Stimulated activated CD4-positive, alpha-beta T cell treated with anti-CD3 and anti-CD28 coated beads, Interleukin-15, amount 100 ng/mL, for 24 hours (primary cell): ENCODE data around the gene RNF183.
A peak's percentile ranks its signal among the peaks of the same experiment; 100 is the strongest.
"Not testable (repeated sequence)": the region's sequence is repeated elsewhere in the genome, so short reads cannot be mapped to it uniquely, and the experiment has no call there.

Experiments
- DNase-seq: peaks from one replicate; pipeline ENCODE4 v3.0.0-alpha.2; 2020

Gene RNF183

GRCh38 chr9:113315231-113315630, 12.1 kb upstream of the RNF183 start:
- DNase-seq = no peak

GRCh38 chr9:113313261-113313660, 10.1 kb upstream of the RNF183 start:
- DNase-seq = no peak

- no peak for DNase-seq
These were observed 8.8 kb upstream of the RNF183 start for GRCh38 chr9:113311961-113312360.

- DNase-seq = no peak
These were observed 7.4 kb upstream of the RNF183 start for GRCh38 chr9:113310538-113310937.

- DNase-seq = peak; percentile 31
These were observed 6.1 kb upstream of the RNF183 start for GRCh38 chr9:113309204-113309813.

GRCh38 chr9:113307396-113307975, 4.3 kb upstream of the RNF183 start:
- no peak for DNase-seq

- DNase-seq = no peak
These were observed 3.4 kb upstream of the RNF183 start for GRCh38 chr9:113306566-113306965.

GRCh38 chr9:113301548-113301947, 1.6 kb downstream of the RNF183 start:
- DNase-seq = no peak

- DNase-seq = no peak
These were observed 3.3 kb downstream of the RNF183 start for GRCh38 chr9:113299800-113300292.

GRCh38 chr9:113298924-113299770, 4.0 kb downstream of the RNF183 start:
- DNase-seq = no peak

GRCh38 chr9:113298311-113298710, 4.9 kb downstream of the RNF183 start:
- DNase-seq = no peak

- DNase-seq = no peak
These were observed 6.2 kb downstream of the RNF183 start for GRCh38 chr9:113296796-113297558.

GRCh38 chr9:113296247-113296646, 6.9 kb downstream of the RNF183 start:
- DNase-seq = not testable (repeated sequence)

- no peak for DNase-seq
These were observed 9.8 kb downstream of the RNF183 start for GRCh38 chr9:113293285-113293878.

- no peak for DNase-seq
These were observed 13.0 kb downstream of the RNF183 start for GRCh38 chr9:113290052-113290607.

GRCh38 chr9:113289091-113289490, 14.1 kb downstream of the RNF183 start:
- DNase-seq = no peak

- no peak for DNase-seq
These were observed 21.8 kb downstream of the RNF183 start for GRCh38 chr9:113281356-113281755.

GRCh38 chr9:113278840-113279239, 24.3 kb downstream of the RNF183 start:
- no peak for DNase-seq

GRCh38 chr9:113275157-113276131, 27.7 kb downstream of the RNF183 start, which contains the start of the genes CDC26 and PRPF4:
Gene CDC26, minus strand, starts transcription at chr9:113275572. Its CDS starts 3,065 bp downstream, at chr9:113272507.
Gene PRPF4, plus strand, starts transcription at chr9:113275658. Its CDS starts 86 bp downstream, at chr9:113275744.
- DNase-seq = peak; percentile 98

GRCh38 chr9:113274474-113275156, 28.6 kb downstream of the RNF183 start:
- DNase-seq = peak; percentile 19
